IPS-15b (cell line): Measurements from ENCODE around the gene STARD9.

Experiments used
- H3K27me3 ChIP-seq: one replicate; pipeline ENCODE4 v1.6.1; 2013; ENCODE audit warnings: low read length; ENCODE audit not compliant: control insufficient read depth, insufficient read depth
- H3K36me3 ChIP-seq: one replicate; pipeline ENCODE4 v1.6.1; 2013; ENCODE audit warnings: low read length; ENCODE audit not compliant: control insufficient read depth, insufficient read depth
- H3K4me1 ChIP-seq: one replicate; pipeline ENCODE4 v1.6.1; 2013; ENCODE audit warnings: mild to moderate bottlenecking, low read length; ENCODE audit not compliant: control insufficient read depth, insufficient read depth
- H3K4me3 ChIP-seq: one replicate; pipeline ENCODE4 v1.5.1; 2013; ENCODE audit warnings: low read depth, low read length
- H3K9ac ChIP-seq: one replicate; pipeline ENCODE4 v1.6.1; 2013; ENCODE audit warnings: low read depth, mild to moderate bottlenecking, low read length
- H3K9me3 ChIP-seq: one replicate; pipeline ENCODE4 v1.6.1; 2013; ENCODE audit warnings: mild to moderate bottlenecking, low read length; ENCODE audit not compliant: control insufficient read depth, insufficient read depth

The STARD9 gene

DNA sequence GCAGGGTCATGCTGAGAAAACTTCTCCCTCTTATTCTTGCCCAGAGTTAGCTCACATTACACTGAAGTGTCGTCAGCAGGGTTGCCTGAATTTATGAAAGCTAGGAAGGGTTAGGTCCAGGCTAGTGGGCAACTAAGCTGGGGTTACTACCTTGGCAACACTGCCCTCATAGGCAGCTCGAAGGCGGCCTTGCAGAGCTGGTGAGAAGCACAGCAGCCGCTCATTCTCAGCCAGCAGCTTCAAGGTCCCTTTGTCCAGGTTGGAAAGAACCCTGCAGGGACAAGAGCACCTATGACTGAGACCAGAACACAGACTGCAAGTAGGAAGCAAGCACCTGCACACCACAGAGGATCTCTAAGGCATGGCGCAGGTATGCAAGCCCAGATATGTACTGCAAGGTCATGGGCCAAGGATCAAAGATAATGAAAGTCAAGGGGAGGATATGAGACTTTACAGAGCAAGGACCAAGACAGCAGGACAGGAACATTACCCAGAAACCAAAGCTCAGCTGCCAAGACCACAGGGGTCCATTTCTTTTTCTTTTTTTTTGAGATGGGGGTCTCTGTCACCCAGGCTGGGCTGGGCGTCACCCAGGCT, 158.8 kb downstream of the STARD9 start:
- Histone ChIP-seq H3K9ac (no peak overlapping the region), H3K4me3 (no peak overlapping the region), H3K9me3 (no peaks in the 10 kb centered on the region), H3K27me3 (no peaks in the 10 kb centered on the region), H3K36me3 (peaks cover 35% of the 10 kb centered on the region), H3K4me1 (peaks cover 3% of the 10 kb centered on the region)

DNA sequence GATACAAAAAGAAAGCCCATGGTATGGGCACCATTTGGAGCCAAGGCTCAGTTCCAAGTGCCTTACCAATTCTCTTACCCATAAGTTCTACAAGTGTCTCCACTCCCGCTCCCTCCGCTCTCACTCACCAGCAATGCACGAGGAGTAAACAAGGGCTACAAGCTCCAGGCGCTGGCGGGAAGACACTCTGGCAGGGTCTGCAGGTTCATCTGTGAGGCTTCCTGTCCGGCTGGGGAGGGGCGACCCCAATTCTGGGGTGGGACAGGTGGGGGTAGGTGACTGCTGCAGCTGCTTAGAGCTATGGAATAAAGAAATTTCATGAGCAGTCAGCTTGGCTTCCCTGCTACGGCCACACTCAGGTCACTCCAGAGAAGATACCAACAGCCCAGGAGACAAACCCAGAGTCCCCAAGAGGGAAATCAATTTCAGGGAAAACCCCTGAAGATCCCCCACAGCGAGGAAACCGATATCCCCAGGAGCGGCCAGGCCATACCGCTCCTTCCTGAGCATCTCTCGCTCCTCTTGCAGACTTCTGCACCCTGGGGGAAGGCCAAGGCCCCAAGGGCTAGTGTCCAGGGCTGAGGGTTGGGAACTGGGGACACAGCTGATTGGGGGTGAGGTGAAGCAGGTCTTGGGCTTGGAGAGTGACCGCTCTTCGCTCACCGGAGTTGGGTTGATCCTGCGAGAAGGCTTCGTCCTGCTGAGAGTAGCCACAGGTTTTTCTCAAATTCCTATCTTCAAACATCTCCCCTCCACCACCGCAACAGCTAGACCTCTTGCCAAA, 160.2 kb downstream of the STARD9 start:
- Histone ChIP-seq H3K4me1 (no peaks in the 10 kb centered on the region), H3K9me3 (no peaks in the 10 kb centered on the region), H3K9ac (no peak overlapping the region), H3K36me3 (peaks cover 23% of the 10 kb centered on the region), H3K4me3 (peak overlapping the region; percentile 87), H3K27me3 (no peaks in the 10 kb centered on the region)

DNA sequence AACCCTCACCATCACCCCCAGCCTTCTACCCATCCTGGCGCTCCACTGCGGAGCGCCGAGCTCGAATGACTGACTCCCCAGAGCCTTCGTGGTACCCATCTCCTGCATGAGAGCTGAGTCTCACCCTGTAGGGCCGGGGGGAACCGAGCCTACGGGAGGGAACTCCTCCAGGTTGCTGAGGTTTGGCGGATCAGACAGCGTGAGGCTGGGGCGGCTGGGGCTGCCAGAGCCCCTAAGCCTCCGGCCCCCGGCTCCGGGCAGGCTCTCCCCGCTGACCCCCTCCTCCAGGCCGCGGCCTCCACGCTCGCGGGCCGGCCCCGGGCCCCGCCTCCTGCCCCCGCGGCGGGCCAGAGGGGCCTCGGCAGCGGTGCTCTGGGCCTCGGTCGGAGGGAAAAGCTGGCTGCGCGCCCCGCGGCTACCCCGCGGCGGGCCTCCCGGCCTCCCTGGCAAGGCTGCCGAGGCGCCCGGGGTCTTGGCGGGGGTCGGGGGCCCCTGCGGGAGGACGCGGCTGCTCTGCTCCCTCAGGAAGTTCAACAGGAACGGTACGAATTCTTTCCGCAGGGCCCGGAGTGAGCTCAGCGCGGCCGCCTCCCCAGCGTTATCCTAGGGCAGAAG, 160.9 kb downstream of the STARD9 start:
- Histone ChIP-seq H3K9me3 (no peaks in the 10 kb centered on the region), H3K4me3 (peak overlapping the region; percentile 87), H3K36me3 (peaks cover 16% of the 10 kb centered on the region), H3K27me3 (no peaks in the 10 kb centered on the region), H3K4me1 (no peaks in the 10 kb centered on the region), H3K9ac (peak overlapping the region; percentile 70)

DNA sequence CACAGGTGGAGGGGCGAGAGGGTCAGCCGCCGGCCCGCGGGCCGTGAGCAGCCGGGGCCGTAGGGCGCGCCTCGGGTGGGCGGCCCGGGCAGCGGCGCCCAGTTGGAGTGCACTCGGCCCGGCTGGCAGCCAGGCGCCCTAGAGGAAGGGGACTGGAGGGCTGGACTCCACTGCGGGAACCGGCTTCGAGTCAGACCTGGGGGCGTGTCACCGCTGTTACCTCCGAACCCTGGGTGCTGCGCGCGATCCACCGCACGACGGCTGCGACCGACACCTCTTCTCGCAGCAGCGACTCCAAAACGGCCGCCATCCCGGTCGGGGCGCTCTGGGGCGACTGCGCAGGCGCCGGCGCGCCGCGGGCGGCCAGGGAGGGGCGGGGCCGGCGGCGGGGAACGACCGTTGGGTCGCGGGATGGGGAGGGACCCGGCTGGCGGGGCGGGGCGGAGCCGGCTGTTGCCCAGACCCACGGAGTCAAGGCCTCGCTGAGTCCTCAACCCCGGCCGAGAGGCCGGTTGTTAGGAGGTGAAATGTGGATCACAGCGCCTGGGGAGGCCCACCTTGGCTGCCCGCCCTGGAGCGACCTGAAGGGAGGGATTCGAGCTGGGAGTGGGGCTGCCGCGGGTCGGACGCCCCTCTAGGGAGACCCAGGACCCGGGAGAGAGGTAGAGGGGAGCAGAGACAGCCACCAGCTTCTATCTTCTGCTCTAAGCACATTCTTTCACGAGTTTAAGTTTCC, 161.6 kb downstream of the STARD9 start, which contains the start of gene CDAN1:
Gene CDAN1, minus strand, starts transcription at position 336 of the 736 bp plus-strand sequence. Its CDS starts 26 bp downstream, at position 310.
- peak within 1 kb of the TSS; percentile 87 for H3K4me3 ChIP-seq
- H3K9ac ChIP-seq = peak within 1 kb of the TSS; percentile 79
- no peaks in the 10 kb centered on the region for H3K4me1 ChIP-seq
- no peaks in the 10 kb centered on the region for H3K27me3 ChIP-seq
- peaks cover 10% of the 10 kb centered on the region for H3K36me3 ChIP-seq
- no peaks in the 10 kb centered on the region for H3K9me3 ChIP-seq

DNA sequence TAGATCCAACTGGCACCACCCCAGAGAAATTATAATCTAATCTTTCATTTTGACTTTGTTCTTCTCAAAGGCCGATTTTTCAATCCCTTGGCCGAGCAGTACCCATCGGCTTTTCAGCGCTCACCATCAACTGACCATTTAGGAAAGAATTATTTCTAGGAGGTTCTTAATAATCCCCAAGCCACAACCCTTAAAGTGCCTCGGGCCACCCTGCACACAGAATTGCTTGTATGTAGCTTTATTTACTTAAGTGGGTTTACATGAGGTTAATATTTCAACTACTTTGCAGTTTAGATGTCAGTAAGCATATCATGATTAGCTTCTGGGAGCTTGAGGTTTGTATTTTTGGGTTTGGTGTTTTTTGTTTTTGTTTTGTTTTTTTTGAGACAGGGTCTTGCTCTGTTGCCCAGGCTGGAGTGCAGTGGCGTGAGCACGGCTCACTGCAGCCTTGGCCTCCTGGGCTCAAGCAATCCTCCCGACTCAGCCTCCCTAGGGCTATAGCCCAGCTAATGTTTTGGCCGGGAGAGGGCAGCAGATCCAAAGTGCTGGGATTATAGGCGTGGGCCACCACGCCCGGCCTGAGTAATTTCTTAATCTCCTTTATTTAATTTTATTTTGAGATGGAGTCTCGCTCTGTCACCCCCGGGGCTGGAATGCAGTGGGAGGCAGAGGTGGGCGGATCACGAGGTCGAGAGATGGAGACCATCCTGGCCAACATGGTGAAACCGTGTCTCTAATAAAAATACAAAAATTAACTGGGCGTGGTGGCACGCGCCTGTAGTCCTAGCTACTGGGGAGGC, 162.3 kb downstream of the STARD9 start:
- Histone ChIP-seq H3K36me3 (peaks cover 3% of the 10 kb centered on the region), H3K27me3 (no peaks in the 10 kb centered on the region), H3K4me3 (peak overlapping the region; percentile 87), H3K9ac (peak overlapping the region; percentile 79), H3K4me1 (no peaks in the 10 kb centered on the region), H3K9me3 (no peaks in the 10 kb centered on the region)

DNA sequence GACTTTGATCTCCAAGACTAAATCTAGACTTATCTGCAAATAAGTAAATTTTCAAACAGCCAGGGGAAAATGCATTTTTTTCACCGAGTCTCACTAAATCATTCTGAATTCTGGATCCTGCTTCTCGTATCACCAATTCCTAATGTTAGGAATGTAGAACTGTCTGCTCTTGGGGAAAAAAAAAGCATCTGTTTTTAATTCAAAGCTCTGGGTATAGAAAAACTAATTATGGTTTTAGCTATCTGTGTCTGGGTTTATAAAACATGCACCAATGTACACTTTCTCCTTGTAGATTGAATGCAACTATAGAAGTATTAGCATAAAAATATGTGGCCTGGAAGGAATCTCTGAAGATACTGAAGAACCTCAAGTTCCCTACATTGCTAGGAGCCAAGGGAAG, 166.3 kb downstream of the STARD9 start:
- Histone ChIP-seq H3K9ac (no peak overlapping the region), H3K9me3 (no peaks in the 10 kb centered on the region), H3K4me3 (no peak overlapping the region), H3K36me3 (no peaks in the 10 kb centered on the region), H3K4me1 (no peaks in the 10 kb centered on the region), H3K27me3 (no peaks in the 10 kb centered on the region)

DNA sequence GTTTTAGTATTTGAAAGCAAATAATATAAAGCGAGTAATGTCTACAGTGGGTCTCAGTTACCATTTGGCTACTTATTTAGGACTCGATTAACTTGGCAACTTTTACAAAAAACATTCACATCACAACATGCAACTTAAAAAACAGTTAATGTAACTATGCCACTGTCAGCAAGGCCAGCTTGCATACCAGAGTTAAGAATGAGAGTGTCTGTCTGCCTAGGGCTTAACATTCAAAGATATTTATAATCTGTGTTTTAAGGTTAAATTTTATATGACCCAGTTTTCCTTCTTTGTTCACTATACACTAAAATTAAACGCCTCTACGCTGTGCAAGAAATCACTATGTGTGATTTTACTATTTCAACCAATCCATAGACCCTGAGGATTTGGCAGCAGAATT, 166.7 kb downstream of the STARD9 start:
- Histone ChIP-seq H3K27me3 (no peaks in the 10 kb centered on the region), H3K4me1 (no peaks in the 10 kb centered on the region), H3K9ac (no peak overlapping the region), H3K4me3 (no peak overlapping the region), H3K36me3 (no peaks in the 10 kb centered on the region), H3K9me3 (no peaks in the 10 kb centered on the region)

DNA sequence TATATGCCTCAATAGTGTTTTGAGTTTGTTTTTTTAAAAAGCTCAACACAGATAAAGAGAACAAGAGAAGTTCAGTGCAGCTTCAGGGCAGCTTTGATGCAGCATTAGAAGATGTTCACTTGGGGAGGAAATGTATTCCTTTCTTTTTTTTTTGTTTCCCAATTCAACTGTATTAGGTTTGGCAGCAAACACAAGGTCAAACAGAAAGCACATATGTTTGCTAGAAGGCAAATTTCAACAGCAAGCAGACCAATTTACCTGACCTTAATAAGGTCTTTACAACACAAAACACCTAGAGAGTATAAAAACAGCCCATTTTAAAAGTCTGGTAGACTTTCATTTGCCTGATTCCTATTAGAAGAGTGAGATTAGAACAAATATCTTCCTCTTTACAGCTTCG, 168.8 kb downstream of the STARD9 start:
- Histone ChIP-seq H3K36me3 (no peaks in the 10 kb centered on the region), H3K9ac (no peak overlapping the region), H3K4me1 (no peaks in the 10 kb centered on the region), H3K9me3 (no peaks in the 10 kb centered on the region), H3K4me3 (no peak overlapping the region), H3K27me3 (no peaks in the 10 kb centered on the region)

DNA sequence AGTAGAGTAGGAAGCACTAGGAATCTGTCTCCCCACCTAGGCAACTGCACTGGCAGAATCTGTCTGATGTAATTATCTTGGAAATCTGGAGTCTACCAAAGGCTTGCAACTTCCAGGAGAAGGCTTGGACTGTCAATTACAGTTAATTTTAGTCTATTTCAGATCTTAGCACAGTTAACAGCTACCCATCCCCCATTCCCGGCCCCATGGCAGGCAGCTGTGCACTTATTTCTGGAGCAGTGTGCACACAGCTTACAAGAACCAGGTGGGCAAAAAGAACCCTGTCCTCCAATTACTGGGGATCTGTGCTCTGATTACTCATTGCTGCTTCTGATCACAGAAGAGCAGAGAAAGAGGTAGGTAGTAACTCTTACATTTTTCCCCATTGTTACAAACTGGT, 173.9 kb downstream of the STARD9 start:
- H3K4me1 ChIP-seq = no peaks in the 10 kb centered on the region
- no peak overlapping the region for H3K9ac ChIP-seq
- no peaks in the 10 kb centered on the region for H3K36me3 ChIP-seq
- no peak overlapping the region for H3K4me3 ChIP-seq
- H3K9me3 ChIP-seq = no peaks in the 10 kb centered on the region
- no peaks in the 10 kb centered on the region for H3K27me3 ChIP-seq

DNA sequence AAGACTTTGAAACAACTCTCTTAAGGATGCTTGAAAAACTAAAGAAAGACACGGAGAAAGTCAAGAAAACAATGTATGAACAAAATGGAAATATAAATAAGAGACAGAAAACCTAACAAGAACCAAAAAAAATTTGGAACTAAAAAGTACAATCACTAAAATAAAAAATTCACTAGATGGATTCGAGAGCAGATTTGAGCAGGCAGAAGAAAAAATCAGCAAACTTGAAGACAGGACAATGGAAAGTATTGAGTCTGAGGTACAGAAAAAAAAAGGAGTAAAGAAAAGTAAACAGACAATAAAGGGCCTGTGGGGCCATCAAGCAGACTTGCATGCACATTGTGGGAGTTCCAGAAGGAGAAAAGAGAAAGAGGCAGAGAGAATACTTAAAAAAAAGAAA, 174.9 kb downstream of the STARD9 start:
- Histone ChIP-seq H3K4me3 (no peak overlapping the region), H3K36me3 (no peaks in the 10 kb centered on the region), H3K9ac (no peak overlapping the region), H3K27me3 (no peaks in the 10 kb centered on the region), H3K9me3 (no peaks in the 10 kb centered on the region), H3K4me1 (no peaks in the 10 kb centered on the region)

DNA sequence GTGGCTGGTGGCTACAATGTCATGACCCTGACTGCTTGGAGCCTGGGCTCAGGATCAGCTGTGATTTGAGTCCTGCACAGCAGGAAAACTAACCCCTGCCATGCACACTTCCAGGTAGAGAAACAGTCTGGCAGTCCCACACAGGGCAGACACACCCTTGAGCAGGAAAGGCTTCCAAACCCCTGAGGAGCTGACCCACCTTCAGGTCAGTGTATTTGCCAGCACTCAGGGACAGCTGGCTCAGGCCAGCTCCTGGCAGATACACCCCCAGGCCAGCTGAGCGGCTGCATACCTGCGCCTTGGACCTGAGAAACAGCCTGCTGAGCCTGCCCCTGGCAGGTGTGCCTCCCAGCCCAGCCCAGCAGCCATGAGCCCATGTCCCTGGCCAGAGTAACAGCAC, 183.7 kb downstream of the STARD9 start:
- no peaks in the 10 kb centered on the region for H3K9me3 ChIP-seq
- no peak overlapping the region for H3K4me3 ChIP-seq
- H3K27me3 ChIP-seq = no peaks in the 10 kb centered on the region
- no peak overlapping the region for H3K9ac ChIP-seq
- no peaks in the 10 kb centered on the region for H3K36me3 ChIP-seq
- H3K4me1 ChIP-seq = peaks cover 3% of the 10 kb centered on the region
